GM21423 (cell line): ENCODE data around the gene CFDP1.
"Not testable (repeated sequence)": the region's sequence is repeated elsewhere in the genome, so short reads cannot be mapped to it uniquely, and the experiment has no call there.

Experiments
- ATAC-seq: cut with Tn5 transposase; IDR thresholded peaks from one replicate; pipeline ENCODE4 v1.9.1; 2021; ENCODE audit warnings: mild to moderate bottlenecking, moderate library complexity; ENCODE audit not compliant: unreplicated experiment

The CFDP1 gene

DNA sequence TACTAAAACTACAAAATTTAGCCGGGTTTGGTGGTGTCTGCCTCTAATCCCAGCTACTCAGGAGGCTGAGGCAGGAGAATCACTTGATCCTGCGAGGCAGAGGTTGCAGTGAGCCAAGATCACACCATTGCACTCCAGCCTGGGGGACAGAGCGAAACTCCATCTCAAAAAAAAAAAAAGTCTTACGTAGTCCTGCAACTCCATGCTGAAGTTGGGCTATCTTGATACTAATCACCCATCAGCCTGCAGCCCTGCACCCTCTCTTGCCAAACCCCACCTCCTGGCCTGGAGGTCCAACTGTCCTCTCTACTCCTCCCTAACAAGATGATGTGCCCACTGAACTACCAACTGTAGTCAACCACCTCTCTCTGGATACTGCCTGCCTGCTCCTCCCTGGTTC, 26.4 kb upstream of the CFDP1 start:
- ATAC-seq, result no peak

DNA sequence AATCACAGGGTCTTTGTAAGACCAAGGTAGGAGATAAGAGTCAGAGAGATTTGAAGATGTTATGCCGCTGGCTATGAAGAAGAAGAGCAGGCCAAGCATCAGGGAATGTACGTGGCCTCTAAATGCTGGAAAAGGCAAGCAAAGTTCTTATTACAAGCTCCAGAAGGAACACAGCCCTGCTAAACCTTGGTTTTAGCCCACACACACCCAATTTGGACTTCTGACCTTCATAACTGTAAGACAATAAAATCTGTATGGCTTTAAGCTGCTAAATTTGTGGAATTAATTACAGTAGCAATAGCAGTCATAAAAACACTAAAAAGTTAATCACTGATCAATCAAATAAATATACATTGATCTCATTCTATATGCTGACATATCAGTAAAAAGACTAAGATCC, 25.1 kb upstream of the CFDP1 start:
- no peak for ATAC-seq

DNA sequence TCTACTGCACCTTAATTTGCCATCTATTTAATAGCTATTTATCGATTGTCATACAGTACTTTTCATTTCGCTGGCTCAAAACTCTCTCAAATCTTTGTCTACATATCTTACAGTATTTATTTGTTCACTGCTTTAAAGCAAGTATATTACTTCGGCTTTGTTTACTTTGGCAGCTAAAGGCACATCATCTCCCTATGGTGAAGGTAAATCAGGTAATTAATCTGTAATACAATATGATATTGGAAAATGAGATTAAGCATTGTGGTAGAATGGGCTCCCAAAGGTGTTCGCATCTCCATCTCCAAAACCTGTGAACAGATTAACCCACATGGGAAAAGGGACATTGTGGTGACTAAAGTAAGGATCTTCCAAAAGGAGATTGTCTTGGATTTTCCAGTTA, 24.7 kb upstream of the CFDP1 start:
- no peak for ATAC-seq

DNA sequence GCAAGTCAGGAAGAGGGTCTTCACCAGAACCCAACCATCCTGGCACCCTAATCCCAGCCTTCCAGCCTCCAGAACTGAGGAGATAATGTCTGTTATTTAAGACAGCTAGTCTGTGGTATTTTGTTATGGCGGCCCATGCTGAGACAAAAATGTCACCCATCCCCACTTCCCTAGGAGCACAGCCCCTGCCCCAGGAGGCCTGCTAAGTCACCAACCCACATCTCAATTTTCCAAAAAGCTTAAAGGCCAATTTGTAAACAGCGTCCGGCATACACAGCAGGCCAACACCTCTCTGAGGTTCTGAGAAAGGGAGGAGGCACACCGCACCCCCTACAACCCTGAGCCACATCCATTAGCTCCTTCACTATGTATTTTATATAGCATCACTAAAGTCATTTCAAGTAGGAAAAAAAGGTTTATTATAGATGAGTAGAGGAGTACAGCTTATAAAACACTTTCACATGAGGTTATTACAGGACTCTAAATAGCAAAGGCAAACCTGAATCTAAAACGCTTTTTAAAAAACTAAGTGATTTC, 24.2 kb upstream of the CFDP1 start:
- ATAC-seq, result no peak

DNA sequence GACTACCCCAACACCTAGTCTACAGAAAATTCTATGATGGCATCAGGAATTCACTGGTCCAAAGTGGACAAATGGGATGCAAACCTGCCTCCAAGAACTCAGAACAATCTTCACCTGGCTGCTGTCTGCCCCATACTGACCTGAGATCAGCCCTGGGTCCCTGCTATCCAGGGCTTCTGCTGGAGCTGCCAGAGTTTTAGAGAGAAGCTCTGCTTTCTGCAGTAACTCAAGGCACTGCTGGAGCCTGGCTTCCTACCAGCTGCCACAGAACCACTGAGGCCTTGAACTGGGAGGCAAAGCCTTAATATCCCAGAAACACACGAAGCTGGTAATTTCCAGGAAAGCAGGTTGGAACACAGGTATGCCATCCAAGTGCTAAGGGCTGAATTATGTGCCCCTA, 23.7 kb upstream of the CFDP1 start:
- no peak for ATAC-seq

DNA sequence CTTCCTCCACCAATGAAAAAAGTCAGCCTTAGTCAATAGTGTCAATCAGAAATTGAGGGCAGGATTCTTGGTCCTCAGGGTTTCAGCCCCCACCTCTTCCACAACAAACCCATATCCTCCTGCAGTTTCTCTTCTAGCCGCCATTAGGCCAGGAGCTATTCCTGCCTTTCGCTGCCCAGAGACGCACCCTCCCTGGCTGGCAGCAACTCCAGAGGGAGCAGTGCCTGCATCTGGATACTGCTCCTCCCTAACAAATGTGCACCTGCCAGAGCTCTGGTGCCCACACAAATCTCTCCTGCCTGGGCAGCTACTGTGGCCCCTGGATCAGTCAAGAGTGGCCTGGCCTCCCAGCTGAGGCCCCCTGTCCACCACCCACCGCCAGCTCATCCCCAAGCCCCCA, 23.2 kb upstream of the CFDP1 start:
- ATAC-seq, result not testable (repeated sequence)

DNA sequence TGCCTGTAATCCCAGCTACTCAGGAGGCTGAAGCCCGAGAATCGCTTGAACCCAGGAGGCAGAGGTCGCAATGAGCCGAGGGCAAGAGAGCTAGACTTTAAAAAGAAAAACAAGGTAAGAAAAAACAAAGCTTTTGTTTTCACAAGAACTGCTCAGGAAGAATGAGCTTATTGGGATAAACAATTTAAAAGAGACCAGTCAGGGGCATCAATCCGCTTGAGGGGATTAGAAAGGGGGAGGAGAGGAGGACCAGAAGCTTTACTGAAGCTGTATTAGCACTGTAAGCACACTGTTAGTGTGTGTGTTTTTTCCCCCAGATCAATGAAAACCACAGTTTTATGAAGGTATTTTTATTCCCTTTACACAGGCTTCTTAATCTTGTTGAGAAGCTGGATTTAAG, 22.4 kb upstream of the CFDP1 start:
- ATAC-seq, result no peak

DNA sequence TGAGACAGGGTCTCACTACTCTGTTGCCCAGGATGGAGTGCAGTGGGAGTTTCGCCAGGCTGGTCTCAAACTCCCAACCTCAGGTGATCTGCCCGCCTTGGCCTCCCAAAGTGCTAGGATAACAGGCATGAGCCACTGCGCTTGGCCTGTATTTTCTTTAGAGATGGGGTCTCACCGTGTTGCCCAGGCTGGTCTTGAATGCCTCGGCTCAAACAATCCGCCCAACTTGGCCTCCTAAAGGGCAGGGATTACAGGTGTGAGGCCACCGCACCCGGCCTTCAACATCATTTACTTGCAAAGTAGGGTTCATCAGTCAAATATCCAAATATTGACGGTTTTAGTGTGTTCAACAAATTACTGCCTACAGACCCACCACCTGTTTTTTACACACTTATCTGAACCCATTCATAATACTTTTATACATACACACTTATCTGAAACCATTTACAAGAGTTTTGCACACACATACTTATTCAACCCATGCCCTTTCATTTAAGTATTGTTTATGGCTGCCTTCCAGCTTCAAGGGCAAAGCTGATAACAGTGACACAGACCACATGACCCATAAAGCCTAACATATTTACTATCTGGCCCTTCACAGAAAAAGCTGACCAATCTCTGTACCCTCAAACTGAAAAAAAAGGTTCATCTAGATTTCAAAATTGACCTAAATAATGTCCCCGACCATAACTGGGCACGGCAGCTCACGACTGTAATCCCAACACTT, 19.3 kb upstream of the CFDP1 start:
- no peak for ATAC-seq

DNA sequence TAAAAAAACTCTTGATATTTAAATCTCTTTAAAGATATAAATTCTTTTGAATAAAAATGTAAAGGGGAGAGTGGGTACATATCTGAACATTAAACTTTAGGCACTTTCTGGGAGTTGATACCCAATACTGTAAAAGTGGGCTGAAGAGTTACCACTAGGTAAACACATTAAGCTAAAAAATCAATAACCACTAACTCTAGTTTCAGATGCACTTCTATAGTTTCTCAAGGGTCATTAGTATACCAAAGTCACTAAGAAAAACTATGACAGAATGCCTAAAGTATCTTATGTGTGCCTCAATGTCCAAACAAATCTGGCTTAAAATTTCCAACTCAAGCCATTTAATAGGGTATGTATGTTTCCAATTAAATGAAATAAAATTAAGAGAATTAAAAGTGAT, 13.1 kb upstream of the CFDP1 start:
- ATAC-seq, result no peak

DNA sequence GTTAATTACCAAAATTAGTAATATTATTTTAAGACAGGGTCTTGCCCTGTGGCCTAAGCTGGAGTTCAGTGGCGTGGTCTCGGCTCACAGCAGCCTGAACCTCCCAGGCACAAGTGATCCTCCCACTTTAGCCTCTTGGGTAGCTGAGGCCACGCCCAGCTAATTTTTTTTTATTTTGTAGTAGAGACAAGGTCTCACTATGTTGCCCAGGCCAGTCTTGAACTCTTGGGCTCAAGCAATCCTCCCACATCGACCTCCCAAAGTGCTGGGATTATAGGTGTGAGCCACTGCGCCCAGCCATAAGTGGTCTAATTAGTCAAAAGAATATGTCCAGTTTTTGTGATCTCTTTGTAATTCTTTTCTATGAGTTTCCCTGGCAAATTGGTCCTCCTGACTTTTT, 12.0 kb upstream of the CFDP1 start:
- no peak for ATAC-seq

DNA sequence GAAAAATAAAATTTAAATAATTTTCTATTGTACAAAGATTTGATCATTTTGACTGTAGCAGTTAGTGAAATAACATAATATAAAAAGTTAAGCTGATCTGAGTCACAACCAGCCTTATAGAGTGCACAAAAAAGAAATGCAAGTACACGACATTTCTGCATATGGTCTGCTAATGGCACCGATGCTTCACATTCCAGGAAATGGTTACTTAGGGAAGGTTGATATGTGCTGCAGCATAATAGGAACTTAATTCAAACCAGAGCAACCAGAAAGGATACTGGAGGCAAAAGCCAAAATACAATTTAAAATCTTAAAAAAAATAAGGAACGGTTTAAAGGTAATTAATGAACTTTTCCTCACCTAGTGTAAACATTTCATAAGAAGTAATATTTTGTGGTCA, 10.0 kb upstream of the CFDP1 start:
- no peak for ATAC-seq

DNA sequence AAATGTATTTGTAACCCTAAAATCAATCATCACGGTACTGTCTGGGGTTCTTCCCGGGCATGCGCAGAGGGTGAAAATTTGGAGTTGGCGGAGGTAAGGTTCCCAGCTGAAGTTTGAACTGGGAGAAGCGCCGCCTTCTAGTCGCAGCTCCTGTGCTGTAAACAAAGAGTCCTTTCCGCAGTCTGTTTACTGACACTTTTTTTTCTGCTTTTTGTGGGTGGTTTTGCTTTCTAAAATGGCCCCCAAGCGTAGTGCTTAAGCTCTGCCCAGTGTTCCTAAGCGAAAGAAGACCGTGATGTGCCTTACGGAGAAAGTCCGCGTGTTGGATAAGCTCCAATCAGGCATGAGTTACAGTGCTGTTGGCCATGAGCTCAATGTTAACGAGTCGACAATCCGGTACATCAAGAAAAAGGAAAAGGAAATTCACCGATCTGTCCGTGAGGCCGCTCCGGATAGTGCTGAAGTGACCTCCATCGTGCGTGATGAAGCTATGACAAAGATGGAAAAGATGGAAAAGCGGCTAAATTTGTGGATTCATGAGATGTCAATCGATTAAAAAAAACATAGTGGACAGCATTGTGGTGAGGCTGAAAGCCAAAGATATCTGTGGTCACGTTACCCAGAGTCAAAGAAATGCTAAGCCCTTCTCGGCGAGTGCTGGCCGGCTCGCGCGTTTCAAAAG, 570 bp upstream of the CFDP1 start:
- ATAC-seq, result peak; percentile 67

DNA sequence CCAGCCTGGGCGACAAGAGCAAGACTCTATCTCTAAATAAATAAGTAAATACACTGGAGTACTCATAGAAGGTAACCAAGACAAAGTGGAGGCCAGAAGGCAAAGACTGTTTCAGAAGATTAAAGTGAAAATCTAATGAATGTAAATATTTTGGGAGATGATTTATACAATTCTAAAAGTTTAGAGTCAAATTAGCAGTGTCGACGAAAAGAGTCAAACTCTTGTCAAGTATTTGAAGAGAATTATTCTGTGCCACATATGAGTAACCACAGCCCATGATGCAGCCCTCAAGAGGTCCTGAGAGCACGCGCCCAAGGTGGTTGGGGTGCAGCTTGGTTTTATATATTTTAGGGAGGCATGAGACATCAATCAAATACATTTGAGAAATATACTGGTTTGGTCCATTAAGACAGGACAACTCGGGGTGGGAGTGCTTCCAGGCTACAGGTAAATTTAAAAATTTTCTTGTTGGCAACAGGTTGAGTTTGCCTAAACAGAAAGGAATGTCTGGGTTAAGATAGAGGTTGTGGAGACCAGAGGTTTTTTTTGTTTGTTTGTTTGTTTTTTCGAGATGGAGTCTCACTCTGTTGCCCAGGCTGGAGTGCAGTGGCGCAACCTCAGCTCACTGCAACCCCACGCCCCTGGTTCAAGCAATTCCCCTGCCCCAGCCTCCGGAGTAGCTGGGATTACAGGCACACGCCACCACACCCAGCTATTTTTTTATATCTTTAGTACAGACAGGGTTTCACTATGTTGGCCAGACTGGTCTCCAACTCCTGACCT, 3.5 kb downstream of the CFDP1 start:
- no peak for ATAC-seq

DNA sequence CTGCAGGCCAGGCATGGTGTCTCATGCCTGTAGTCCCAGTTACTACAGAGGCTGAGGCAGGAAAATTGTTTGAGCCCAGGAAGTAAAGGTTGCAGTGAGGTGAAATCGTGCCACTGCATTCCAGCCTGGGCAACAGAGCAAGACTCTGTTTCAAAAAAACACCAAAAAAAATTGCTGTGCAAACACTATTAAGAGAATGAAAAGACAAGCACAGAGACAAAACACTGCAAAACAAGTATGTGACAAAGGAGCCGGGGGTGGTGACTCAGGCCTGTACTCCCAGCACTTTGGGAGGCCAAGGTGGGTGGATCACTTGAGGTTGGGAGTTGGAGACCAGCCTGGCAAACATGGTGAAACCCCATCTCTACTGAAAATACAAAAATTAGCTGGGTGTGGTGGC, 6.8 kb downstream of the CFDP1 start:
- not testable (repeated sequence) for ATAC-seq

DNA sequence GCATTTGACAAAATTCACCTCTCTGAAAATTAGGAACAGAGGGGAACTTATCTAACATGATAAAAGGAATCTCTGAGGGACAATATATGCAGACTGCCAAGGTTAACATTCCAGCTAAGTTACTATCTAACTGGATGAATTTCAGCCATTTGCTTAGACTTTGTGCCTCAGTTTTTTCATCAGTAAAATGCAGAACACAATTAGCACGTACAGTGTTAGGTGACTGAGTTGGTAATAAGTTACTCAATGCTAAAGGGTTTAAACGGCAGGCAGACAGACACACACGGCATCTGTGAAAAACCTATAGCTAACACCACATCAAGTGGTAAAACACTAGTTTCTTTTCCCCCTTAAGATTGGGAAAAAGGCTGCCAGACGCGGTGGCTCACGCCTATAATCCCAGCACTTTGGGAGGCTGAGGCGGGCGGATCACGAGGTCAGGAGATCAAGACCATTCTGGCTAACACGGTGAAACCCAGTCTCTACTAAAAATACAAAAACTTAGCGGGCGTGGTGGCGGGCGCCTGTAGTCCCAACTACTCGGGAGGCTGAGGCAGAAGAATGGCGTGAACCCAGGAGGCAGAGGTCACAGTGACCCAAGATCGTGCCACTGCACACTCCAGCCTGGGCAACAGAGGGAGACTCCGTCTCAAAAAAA, 9.1 kb downstream of the CFDP1 start:
- ATAC-seq, result not testable (repeated sequence)

DNA sequence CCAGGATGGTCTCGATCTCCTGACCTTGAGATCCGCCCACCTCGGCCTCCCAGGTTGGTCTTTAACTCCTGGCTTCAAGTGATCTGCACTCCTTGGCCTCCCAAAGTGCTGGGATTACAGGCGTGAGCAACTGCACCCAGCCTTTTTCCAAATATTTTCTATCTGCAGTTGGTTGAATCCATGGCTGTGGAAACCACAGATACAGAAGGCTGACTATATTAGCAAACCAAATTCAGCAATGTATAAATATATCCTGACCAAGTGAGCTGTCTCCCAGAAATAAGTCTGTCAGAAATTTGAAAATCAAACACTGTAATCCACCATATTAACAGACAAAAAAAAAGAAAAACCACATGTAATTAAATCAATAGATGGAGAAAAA, 9.6 kb downstream of the CFDP1 start:
- no peak for ATAC-seq

DNA sequence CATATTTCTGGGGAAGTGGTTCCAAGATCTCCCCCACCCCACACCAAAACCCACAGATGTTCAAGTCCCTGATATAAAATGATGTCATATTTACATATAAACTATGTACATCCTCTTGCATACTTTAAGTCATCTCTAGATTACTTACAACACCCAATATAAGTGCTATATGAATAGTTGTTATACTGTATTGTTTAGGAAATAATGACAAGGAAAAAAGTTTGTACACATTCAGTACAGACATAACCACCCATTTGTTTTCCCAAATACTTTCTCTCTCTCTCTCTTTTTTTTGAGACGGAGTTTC, 11.5 kb downstream of the CFDP1 start:
- ATAC-seq, result no peak

DNA sequence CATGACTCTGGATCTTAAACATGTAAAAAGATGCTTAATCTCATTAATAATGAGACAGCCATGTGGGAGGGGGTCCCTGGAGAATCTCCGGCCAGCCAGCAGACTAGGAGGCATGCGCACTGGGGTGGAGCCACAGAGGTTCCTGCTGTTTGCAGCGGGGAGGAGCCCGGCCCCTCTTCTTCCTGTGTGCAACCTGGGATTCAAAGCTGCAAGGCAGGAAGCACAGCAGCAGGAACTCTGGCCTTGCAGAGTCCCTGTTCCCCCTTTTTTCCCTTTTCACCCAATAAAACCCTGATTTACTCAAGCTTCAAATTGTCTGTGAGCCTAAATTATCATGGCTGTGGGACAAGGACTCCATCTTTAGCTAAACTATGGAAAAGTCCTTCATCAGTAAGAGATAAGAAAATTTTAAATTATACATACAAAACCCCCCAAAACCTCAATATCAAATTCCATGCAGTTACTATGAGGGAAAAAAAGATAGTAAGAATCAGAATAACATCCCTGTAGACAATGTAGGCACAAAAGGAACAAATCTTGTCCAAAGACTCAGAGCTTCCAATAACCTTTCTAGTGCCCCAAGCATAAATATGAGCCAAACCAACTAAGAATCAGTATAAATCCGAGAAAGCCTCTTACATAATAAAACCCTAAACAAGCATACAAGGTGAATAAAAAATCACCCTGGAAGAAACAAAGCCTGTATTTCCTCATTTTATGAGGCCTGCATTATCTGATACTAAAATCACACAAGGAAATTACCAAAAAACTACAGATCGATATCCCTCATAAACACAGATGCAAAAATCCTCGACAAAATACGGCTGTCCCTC, 12.1 kb downstream of the CFDP1 start:
- peak; percentile 86 for ATAC-seq

DNA sequence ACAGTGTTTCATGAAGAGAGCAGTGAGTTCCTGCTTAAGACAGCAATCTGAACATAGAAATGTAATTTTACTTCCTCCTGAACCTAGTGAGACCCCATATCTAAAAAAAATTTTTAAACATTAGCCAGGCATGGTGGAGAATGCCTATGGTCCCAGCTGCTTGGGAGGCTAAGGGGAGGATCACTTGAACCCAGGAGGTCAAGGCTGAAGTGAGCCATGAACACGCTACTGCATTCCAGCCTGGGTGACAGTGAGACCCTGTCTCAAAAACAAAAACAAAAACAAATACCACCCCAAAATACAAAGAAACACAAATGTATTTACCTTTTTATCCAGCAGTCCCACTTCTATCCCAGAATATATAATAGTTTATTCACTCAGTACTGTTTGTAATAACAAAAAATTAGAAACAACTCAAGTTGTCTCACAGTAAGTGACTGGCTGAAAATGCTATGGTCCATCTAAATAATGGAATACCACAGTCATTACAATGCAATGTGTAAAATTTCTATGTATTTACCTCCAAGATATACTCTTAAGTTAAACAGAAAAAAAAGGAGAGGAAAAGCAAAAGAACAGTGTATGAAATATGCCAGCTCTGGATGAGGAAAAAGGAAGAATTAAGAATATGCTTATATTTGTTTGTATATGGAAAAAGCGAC, 16.3 kb downstream of the CFDP1 start:
- no peak for ATAC-seq
